HG02763 (cell line): ENCODE results near the gene CHI3L2.

Source experiments
- ATAC-seq: cut with Tn5 transposase; IDR thresholded peaks from one replicate; pipeline ENCODE4 v1.9.1; 2021; ENCODE audit warnings: mild to moderate bottlenecking, moderate library complexity; ENCODE audit not compliant: unreplicated experiment

The CHI3L2 gene

GRCh38 chr1:111219557-111220286 is 7.8 kb upstream of the CHI3L2 start:
- ATAC-seq = peak; percentile 30

- ATAC-seq = no peak
These were observed 7.1 kb upstream of the CHI3L2 start for GRCh38 chr1:111220302-111220890.

GRCh38 chr1:111221276-111221632 is 6.3 kb upstream of the CHI3L2 start:
- no peak for ATAC-seq

- peak; percentile 49 for ATAC-seq
These were observed 5.8 kb upstream of the CHI3L2 start for GRCh38 chr1:111221633-111222291.

- no peak for ATAC-seq
These were observed 5.0 kb upstream of the CHI3L2 start for GRCh38 chr1:111222308-111223125.

GRCh38 chr1:111223126-111223685 is 4.3 kb upstream of the CHI3L2 start:
- no peak for ATAC-seq

- ATAC-seq = no peak
These were observed 2.4 kb upstream of the CHI3L2 start for GRCh38 chr1:111225091-111225490.

- no peak for ATAC-seq
These were observed 1.7 kb upstream of the CHI3L2 start for GRCh38 chr1:111225717-111226400.

GRCh38 chr1:111227851-111228747 is 586 bp downstream of the CHI3L2 start:
- no peak for ATAC-seq

- no peak for ATAC-seq
These were observed 1.2 kb downstream of the CHI3L2 start for GRCh38 chr1:111228748-111229126.

GRCh38 chr1:111232134-111232533 is 4.6 kb downstream of the CHI3L2 start:
- no peak for ATAC-seq

GRCh38 chr1:111234258-111234657 is 6.7 kb downstream of the CHI3L2 start:
- no peak for ATAC-seq

- no peak for ATAC-seq
These were observed 7.4 kb downstream of the CHI3L2 start for GRCh38 chr1:111234866-111235265.

GRCh38 chr1:111236379-111236778 is 8.9 kb downstream of the CHI3L2 start:
- no peak for ATAC-seq

GRCh38 chr1:111236806-111237205 is 9.3 kb downstream of the CHI3L2 start:
- no peak for ATAC-seq

GRCh38 chr1:111238056-111238795 is 10.7 kb downstream of the CHI3L2 start:
- ATAC-seq = no peak

GRCh38 chr1:111241797-111242196 is 14.3 kb downstream of the CHI3L2 start:
- no peak for ATAC-seq

- no peak for ATAC-seq
These were observed 15.5 kb downstream of the CHI3L2 start for GRCh38 chr1:111242805-111243523.
